ENCODE results near the gene IL20.

IL20 gene, protein sequence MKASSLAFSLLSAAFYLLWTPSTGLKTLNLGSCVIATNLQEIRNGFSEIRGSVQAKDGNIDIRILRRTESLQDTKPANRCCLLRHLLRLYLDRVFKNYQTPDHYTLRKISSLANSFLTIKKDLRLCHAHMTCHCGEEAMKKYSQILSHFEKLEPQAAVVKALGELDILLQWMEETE

GRCh38 chr1:206864939-206865671, at the start of gene IL20:
IL20 (plus strand) TSS chr1:206865623; CDS start chr1:206865853, 230 bp downstream.
- peak; percentile 21 for DNase-seq

DNA sequence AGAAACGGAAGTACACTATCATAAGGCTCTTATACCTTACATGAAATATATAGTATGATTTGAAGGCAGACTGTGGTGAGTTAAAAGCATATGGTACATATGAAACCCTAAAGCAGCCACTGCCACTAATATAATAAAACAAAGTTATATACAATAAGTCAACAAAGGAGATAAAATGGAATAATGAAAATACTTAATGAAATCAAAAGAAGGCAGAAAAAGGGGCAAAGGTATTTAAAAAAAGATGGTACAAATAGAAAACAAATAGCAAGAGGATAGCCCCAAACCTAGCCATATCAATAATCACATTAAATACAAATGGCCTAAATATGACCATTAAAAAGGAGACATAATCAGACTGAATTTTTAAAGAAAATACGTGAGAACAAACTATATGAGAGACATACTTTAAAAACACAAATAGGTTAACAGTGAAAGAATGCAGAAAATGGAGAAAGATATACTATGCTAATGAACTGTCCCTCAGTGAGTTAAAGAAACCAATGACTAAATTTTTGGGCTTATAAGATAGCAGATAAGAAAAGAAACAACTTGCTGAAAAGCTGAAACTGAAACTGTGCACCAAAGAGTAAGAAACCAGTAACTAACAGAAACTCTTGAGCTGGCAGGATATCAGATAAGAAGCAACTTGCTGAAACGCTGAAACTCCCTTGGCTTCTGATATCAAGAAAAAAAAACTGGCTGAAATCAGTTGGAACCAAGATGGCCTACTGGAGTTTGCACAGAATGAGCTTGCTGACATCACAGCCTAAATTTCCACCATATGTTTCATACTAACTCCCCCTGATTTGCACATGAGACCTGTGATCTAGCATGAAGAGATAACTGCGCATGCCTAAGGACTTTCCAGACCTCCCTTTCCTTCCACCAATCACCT, 48.8 kb upstream of the IL20 start:
- no peak for DNase-seq

DNA sequence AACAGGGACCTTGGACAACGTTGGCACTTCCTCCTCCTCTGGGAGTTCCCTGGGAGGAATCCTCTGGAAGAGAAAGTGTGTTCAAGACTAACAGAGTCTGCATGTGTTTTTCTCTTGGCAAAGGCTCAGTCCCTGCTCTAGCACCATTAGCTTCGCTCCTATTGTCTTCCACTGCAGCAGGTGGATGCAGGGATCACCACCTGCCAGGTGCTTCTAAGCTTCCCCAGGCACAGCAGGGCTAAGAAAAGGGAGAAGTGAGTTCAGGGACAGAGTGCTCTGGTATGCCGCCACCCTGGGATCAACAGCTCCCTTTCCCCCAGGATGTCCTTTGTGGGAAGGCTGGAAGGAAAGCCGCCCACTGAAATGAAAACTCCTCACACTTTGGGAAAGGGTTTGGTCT, 43.9 kb upstream of the IL20 start:
- DNase-seq = no peak

DNA sequence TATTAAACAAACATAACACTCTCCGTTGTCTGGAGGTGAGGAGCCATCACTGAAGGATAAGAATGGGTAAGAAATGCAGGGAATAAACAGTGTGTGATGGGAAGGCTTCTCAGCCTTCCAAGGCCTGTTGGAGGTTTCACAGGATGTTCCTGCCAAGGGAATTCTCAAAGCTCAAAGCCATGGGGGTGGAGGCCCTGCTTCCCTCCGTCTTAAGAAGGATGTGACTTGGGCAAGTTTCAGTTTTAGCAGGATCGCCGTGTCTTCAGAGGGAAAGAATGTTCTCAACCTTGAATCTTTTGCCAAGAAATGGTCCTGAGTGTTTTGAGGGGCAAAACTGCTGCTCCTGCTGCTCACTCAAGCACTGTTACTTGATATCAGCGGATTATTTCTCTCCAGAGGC, 41.7 kb upstream of the IL20 start:
- DNase-seq = no peak

DNA sequence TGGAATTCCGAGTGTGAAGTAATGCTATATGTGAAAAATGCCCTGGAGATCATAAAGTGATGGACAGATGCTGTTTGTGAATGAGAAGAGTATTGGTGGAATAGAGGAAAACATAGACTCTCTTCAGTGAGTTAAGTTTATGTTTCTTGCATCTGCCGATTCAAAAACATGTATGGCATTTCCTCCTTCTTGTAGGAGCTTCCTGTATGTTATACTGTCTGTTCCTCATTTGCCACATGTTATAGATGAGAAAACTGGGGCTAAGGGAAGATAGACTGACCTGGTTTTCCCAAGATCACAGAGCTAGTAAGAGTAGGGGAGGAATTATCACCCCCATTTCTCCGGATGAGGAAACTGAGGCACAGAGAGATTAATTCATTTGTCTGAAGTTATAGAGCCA, 41.1 kb upstream of the IL20 start:
- DNase-seq = no peak

DNA sequence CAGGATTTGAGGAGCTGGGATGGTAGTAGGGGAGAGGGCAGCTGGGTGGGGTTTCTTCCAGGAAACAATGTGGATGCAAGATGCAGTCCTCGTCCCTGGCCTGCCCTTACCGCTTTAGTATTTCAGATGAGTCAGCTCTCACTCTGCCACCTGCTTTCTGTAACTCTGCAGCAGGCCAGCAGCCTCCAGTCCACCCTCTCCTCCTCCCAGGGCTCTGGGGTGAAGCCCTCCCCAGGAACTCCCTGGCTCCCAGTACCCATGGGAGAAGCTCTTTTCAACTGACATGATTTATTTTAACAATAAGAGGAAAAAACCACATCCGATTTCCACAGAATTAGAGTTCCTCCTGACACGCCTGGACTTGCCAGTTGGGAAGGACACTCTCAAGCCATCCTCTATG, 39.0 kb upstream of the IL20 start:
- DNase-seq = no peak

GRCh38 chr1:206828061-206828460, 37.4 kb upstream of the IL20 start:
- no peak for DNase-seq

DNA sequence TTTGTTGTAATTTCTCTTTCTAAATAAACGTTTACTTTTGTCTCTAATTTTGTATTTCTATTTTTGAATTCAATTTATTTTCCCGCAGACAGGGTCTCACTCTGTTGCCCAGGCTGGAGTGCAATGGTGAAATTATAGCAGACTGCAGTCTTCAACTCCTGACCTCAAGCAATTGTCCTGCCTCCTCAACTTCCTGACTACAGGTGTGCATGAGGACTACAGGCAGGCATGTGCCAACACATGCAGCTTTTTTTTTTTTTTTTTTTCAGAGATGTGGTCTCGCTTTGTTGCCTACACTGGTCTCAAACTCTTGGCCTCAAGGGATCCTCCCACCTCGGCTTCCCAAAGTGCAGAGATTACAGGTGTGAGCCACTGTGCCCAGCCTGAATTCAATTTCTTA, 36.7 kb upstream of the IL20 start:
- no peak for DNase-seq

DNA sequence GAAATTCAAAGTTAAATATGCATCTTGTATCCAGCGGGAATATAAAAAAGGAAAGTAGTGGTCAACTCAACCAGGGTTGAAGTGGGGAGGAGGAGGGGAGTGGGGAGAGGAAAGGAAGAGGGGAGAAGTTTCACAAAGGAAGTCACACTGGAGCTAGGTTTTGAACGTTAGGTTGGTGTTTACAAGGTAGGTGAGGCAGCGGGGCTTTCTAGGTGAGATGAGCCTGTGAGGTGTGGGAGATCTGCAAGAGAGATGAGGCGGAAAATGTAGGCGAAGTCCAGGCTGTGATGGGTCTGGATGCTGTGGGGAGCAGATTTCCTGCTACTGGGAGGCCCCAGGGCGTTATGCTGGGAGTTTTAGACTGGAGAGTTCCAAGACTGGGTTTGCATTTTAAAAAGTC, 36.1 kb upstream of the IL20 start:
- no peak for DNase-seq

DNA sequence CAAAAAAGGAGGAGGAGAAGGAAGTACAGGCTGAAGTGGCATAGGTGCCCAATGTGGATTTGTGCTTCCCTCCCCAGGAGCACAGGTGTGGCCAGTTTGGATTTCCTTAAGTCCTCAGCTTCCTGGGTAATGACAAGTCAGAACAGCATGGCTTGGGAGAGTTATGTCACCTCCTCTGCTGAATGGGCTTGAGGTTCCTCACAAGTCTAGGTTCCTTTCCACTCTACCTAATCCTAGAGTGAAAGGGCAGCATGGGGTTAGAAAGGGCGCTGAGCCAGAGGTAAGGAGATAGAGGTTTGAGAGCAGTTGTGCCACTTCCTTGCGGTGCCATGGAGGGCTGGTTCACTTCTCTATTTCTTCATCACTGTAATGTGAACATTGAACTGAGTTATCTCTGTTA, 35.5 kb upstream of the IL20 start:
- no peak for DNase-seq

GRCh38 chr1:206831650-206832049, 33.8 kb upstream of the IL20 start:
- no peak for DNase-seq

- DNase-seq = no peak
Observed at GRCh38 chr1:206832352-206832880, 33.0 kb upstream of the IL20 start.

DNA sequence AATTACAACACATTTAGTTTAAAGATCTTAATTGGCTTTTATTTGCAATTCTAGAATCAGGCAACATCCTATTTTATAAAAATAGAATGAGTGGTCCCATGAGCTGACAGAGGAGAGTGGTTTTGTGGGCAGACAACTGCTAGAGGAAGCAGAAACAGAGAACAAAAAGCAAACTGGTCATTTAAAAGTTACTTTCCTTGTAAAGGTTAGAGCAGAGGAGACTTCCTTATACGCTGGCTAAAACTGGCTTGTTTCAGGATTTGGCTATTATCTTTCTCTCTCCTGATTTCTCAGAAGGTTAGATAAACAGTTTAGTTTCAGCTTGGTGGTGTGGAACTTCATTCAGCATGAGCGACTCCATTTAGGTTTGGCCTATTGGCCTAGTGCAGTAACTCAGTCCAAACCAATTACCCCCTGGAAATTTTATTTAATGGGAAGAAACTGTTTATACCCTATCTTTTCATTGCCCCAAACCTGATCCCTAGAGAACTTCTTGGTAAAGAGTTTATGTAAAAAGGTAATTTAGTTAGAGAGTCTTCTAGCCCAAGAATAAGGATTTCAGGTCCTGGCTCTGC, 32.2 kb upstream of the IL20 start:
- peak; percentile 5 for DNase-seq

DNA sequence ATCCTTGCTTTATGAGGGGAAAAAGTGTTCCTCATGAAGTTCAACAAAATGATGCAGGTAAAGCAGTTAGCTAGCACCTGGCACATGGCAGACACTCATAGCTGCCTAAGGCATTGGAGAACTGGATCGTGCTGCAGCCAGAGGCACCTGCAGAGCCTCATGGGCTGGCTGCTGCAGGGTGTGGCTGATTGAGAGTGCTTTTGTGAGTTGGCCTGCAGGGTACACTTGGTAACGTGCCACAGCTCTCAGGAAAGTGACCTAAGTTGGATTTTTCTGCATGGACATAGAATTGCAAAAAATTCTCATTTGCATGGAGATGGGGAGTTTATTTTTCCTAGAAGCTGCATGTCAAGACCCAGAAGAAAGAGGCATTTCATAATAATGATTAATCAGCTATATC, 31.6 kb upstream of the IL20 start:
- DNase-seq = no peak

GRCh38 chr1:206834217-206834616, 31.2 kb upstream of the IL20 start:
- DNase-seq = no peak

DNA sequence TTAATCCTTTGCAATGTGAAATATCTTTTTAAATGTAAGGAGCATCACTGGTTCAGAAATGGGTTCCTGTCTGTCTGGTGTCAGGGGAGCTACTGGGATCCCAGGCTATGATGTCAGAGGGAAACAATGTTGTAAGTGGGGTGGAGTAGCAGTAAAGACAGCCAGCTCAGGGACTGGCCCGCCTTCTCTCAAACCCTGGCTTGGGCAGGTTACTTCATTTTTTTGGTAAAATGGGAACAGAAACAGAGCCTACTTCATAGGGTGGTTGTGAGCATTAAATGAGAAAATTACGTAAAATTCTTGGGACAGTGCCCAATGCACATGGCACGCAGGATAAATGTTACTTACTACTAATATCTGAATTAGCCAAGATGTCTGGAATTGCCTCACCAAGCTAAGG, 30.7 kb upstream of the IL20 start:
- DNase-seq = no peak

- DNase-seq = no peak
Observed at GRCh38 chr1:206835186-206835585, 30.2 kb upstream of the IL20 start.

- DNase-seq = no peak
Observed at GRCh38 chr1:206836111-206836510, 29.3 kb upstream of the IL20 start.

- DNase-seq = no peak
Observed at GRCh38 chr1:206839006-206839560, 26.3 kb upstream of the IL20 start.

DNA sequence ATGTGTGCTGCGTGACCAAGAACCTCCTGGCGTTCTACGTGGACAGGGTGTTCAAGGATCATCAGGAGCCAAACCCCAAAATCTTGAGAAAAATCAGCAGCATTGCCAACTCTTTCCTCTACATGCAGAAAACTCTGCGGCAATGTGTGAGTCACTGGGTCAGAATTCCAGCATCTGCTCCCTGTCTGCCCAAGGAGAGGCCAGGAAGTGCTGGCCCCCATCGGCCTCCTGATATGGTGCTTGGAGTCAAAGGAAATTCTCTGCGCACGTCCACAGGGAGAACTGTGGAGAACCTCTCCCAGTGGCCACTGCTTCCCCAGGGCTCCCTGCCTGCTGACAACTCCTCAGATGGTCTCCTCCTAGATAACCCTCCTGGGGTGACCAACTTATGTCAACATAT, 25.6 kb upstream of the IL20 start:
- no peak for DNase-seq

DNA sequence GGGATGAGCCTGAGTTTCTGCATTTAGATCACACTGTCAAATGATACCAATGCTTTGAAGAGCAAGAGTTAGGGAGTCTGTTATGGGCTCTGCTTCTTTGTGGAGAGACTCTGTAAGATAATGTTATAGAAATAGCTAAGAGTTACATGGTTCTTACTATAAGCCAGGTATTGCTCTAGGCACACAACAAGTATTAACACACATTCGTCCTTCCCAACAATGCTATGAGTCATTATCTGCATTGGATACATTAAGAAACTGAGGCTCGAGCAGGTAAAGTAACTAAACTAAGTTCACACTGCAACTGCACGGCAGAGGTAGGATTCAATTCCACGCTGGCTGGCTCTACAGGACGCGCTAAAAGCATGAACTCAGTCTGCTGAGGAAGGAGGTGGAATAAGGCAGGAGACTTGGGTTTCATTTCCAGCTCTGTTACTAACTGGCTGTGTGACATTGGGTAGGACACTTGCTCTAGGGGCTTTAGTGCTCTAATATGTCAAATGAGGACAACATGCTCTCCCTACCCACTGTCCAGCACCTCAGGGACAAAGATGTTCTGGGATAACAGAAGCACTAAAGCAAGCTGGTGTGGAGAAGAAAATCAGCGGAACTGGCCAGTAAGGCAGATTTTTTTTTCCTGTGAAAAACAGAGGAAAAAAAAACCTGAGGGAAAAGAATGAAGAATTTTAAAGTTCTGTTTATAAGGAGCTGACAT, 23.7 kb upstream of the IL20 start:
- DNase-seq = no peak

GRCh38 chr1:206842854-206843253, 22.6 kb upstream of the IL20 start:
- DNase-seq = peak; percentile 1
